GM23248 (cell line): ENCODE results near the gene CSF1R. TPM values are rescaled to one million over a fixed set of nuclear protein-coding genes. Genes with fewer than 3 reads are reported as not detected.
A peak's percentile ranks its signal among the peaks of the same experiment; 100 is the strongest.

Experiments used
- DNase-seq: peaks from one replicate; pipeline ENCODE4 v3.0.0-alpha.2; 2015
- H2AFZ ChIP-seq: fragments of 200-600 bp; sonication (generic); 2 replicates; pipeline ENCODE4 v1.6.1; 2016; ENCODE audit warnings: antibody characterized with exemption
- H3F3A ChIP-seq: fragments of 200-600 bp; sonication (generic); 2 replicates; pipeline ENCODE4 v1.6.1; 2016; ENCODE audit warnings: mild to moderate bottlenecking, antibody characterized with exemption, mixed run types; ENCODE audit not compliant: insufficient read depth
- H3K27ac ChIP-seq: fragments of 200-600 bp; sonication (generic); 2 replicates; pipeline ENCODE4 v1.5.1; 2016; ENCODE audit warnings: mild to moderate bottlenecking
- H3K27me3 ChIP-seq: fragments of 200-600 bp; sonication (generic); replicated peaks from 2 replicates; pipeline ENCODE4 v1.6.1; 2016; ENCODE audit warnings: mild to moderate bottlenecking; ENCODE audit not compliant: insufficient read depth
- H3K36me3 ChIP-seq: fragments of 200-600 bp; sonication (generic); 2 replicates; pipeline ENCODE4 v1.6.1; 2016; ENCODE audit warnings: low read depth, mild to moderate bottlenecking
- H3K4me1 ChIP-seq: fragments of 200-600 bp; sonication (generic); 2 replicates; pipeline ENCODE4 v1.6.1; 2016; ENCODE audit warnings: mild to moderate bottlenecking; ENCODE audit not compliant: insufficient read depth
- H3K4me2 ChIP-seq: fragments of 200-600 bp; sonication (generic); one replicate; pipeline ENCODE4 v1.6.1; 2016; ENCODE audit warnings: mild to moderate bottlenecking; ENCODE audit not compliant: unreplicated experiment
- H3K4me3 ChIP-seq: fragments of 200-600 bp; sonication (generic); 2 replicates; pipeline ENCODE4 v1.5.1; 2016; ENCODE audit warnings: mild to moderate bottlenecking
- H3K79me2 ChIP-seq: fragments of 200-600 bp; sonication (generic); 2 replicates; pipeline ENCODE4 v1.6.1; 2016; ENCODE audit warnings: mild to moderate bottlenecking; ENCODE audit not compliant: insufficient read depth
- H3K9ac ChIP-seq: fragments of 200-600 bp; sonication (generic); 2 replicates; pipeline ENCODE4 v1.6.1; 2016; ENCODE audit warnings: mild to moderate bottlenecking
- H3K9me2 ChIP-seq: fragments of 200-600 bp; sonication (generic); 2 replicates; pipeline ENCODE4 v1.6.1; 2016; ENCODE audit warnings: mixed run types, mild to moderate bottlenecking, moderate library complexity; ENCODE audit not compliant: insufficient read depth
- H3K9me3 ChIP-seq: fragments of 200-600 bp; sonication (generic); one replicate; pipeline ENCODE4 v1.6.1; 2017; ENCODE audit warnings: low read depth
- H4K20me1 ChIP-seq: fragments of 200-600 bp; sonication (generic); 2 replicates; pipeline ENCODE4 v1.6.0; 2016; ENCODE audit not compliant: insufficient read depth
- EZH2 ChIP-seq: fragments of 200-600 bp; sonication (generic); IDR thresholded peaks from 2 replicates; pipeline ENCODE4 v1.6.1; 2018; ENCODE audit warnings: antibody characterized with exemption, mild to moderate bottlenecking; ENCODE audit not compliant: insufficient read depth, poor library complexity, severe bottlenecking
- EZH2phosphoT487 ChIP-seq: fragments of 200-600 bp; sonication (generic); IDR thresholded peaks from 2 replicates; pipeline ENCODE4 v1.6.1; 2018; ENCODE audit warnings: antibody characterized with exemption, moderate library complexity, mild to moderate bottlenecking, low read depth; ENCODE audit not compliant: insufficient read depth
- WGBS, 2 experiments: methylation state at CpG; one replicate each; pipeline ENCODE4 v1.1.6; 2015 to 2017; ENCODE audit warnings: low lambda C conversion rate in 2 of 2, low coverage in 1 of 2; ENCODE audit errors: missing lambda C conversion rate in 2 of 2; 5-methylcytosine and 5-hydroxymethylcytosine counted together
- in situ Hi-C: fragments of 300-500 bp; cut with MboI; formaldehyde crosslinking; loops from 2 replicates; pipeline ENCODE4 v1.15.0; 2020
- polyA plus RNA-seq: library from polyadenylated mRNA; unstranded; fragments of >200 nt; fragmentation: Nextera tagmentation; extraction: Ambion mirVana; gene quantifications from 2 replicates; pipeline ENCODE4 v1.2.1, GENCODE V29; 2016
- total RNA-seq: library from RNA; depleted of rRNA; stranded (reverse); fragments of >200 nt; shearing (Covaris generic); gene quantifications from 2 replicates; pipeline ENCODE4 v1.2.3, GENCODE V29; 2014

The CSF1R gene
- total and polyA plus RNA-seq, 2 experiments from 2014 or later: 0.56 TPM; not detected in 1

DNA sequence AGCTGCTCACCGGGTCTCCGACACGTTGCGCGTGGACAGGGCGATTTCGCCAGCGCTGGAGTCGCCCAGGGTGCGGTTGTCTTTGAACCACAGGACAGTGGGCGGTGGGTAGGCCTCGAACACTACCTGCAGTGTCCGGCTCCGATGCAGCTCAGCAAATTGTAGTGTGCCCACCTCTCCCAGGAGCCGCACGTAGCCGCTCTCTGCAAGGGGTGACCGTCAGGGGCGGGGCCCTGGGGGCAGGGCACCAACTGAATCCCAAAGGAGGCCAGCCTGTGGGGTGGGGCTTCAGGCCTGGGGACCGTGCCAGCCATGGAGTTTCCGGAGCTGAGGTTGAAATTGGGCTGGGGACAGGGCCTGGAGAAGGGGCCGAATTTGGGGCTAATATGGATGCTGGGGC, 46.4 kb upstream of the CSF1R start:
- TF ChIP-seq EZH2phosphoT487: no peak
- TF ChIP-seq EZH2: no peak
- peaks cover 35% of the 10 kb centered on the region for H3K4me1 ChIP-seq
- peak overlapping the region; percentile 29; the same call in 1 of the 2 replicates for H3K9ac ChIP-seq
- 80 to 82% methylated on average over 22 of the region's 22 CpGs for WGBS, 2 experiments
- no peaks in the 10 kb centered on the region for H3K9me2 ChIP-seq
- peaks cover 47% of the 10 kb centered on the region for H3K36me3 ChIP-seq
- peak overlapping the region; percentile 35 for H3K4me2 ChIP-seq
- H3K79me2 ChIP-seq: peaks cover 36% of the 10 kb centered on the region
- no peaks in the 10 kb centered on the region for H4K20me1 ChIP-seq
- H3K27ac ChIP-seq: peak overlapping the region; percentile 47
- H3K27me3 ChIP-seq: no peaks in the 10 kb centered on the region
- H3F3A ChIP-seq: peaks cover 34% of the 10 kb centered on the region; the same call in 1 of the 2 replicates
- H2AFZ ChIP-seq: no peak overlapping the region
- DNase-seq: no peak
- no peaks in the 10 kb centered on the region for H3K9me3 ChIP-seq
- H3K4me3 ChIP-seq: no peak overlapping the region
- in situ Hi-C loops: no loop called here

DNA sequence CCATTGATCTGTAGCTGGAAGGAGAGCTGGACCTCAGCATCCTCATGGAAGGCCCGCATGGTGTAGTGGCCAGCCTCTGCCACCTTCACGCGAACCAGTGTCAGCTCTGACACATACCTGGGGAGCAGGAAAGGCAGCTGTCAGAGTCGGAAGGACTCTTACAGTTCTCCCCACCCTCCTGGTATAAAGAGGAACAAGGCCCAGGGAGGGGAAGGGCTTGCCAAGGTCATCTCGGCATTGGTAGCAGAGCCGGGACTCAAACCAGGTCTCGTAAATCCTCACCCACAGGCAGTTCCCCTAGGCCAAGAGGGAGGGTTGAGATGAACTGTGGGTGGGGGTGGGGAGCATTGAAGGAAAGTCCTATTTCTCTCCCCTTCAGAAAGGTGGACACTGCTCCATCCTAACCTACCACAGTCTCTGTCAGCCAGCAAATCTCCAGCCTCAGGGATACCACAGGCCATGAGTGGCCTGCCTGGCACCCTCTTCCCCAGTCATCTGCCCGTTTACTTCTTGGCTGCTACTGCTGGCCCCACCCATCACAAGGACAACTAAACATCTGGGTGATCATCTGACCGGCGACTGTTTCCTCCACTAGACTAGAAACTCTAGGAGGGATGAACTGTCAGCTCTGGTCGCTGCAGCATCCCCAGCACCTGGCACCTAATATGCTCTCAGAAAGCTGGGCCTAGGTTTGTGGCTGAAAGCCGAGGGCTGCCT, 45.8 kb upstream of the CSF1R start:
- DNase-seq: peak; percentile 82
- WGBS, 2 experiments: 40 to 42% methylated on average over 10 to 12 of the region's 12 CpGs
- H3K4me3 ChIP-seq: no peak overlapping the region
- TF ChIP-seq EZH2phosphoT487: no peak
- no peak for TF ChIP-seq EZH2
- H3F3A ChIP-seq: peaks cover 34% of the 10 kb centered on the region
- H3K36me3 ChIP-seq: peaks cover 52% of the 10 kb centered on the region
- no peaks in the 10 kb centered on the region for H3K9me2 ChIP-seq
- peaks cover 29% of the 10 kb centered on the region for H3K4me1 ChIP-seq
- H3K27ac ChIP-seq: peak overlapping the region; percentile 47
- H3K4me2 ChIP-seq: peak overlapping the region; percentile 35
- peak overlapping the region; percentile 29; the same call in 1 of the 2 replicates for H3K9ac ChIP-seq
- in situ Hi-C loops: no loop called here
- no peaks in the 10 kb centered on the region for H4K20me1 ChIP-seq
- peaks cover 30% of the 10 kb centered on the region for H3K79me2 ChIP-seq
- no peak overlapping the region for H2AFZ ChIP-seq
- H3K9me3 ChIP-seq: no peaks in the 10 kb centered on the region
- no peaks in the 10 kb centered on the region for H3K27me3 ChIP-seq

DNA sequence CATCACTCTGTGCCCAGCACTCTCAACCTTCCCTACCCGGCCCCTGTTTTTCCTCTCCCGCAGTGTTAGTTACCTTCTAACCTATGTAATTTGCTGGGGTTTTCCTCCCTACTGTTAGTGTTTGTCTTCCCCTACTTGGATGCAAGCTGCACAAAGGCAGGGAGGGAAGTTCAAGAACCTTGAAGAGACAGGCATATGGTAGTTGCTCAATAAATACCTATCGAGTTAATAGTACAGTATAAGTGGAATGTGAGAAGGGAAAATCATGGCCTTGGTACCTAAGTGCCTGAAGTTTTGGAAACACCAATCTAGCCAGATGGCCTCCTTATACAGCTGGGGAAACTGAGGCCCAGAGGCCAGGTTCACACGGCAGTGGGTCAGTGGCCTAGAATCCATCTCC, 45.1 kb upstream of the CSF1R start:
- Histone ChIP-seq H3K79me2 (peaks cover 25% of the 10 kb centered on the region), H3K4me1 (peaks cover 24% of the 10 kb centered on the region), H3K9me2 (no peaks in the 10 kb centered on the region), H3K27ac (peak overlapping the region; percentile 47), H3K27me3 (no peaks in the 10 kb centered on the region), H4K20me1 (no peaks in the 10 kb centered on the region), H3K4me3 (no peak overlapping the region), H2AFZ (no peak overlapping the region), H3K9ac (0 out of 2 replicates have a peak overlapping the region, but pooled peaks have one; percentile 24), H3K36me3 (peaks cover 53% of the 10 kb centered on the region), H3K9me3 (no peaks in the 10 kb centered on the region), H3F3A (peaks cover 34% of the 10 kb centered on the region), H3K4me2 (peak overlapping the region; percentile 28)
- DNase-seq: peak; percentile 58
- in situ Hi-C loops: no loop called here
- TF ChIP-seq EZH2 (no peak), EZH2phosphoT487 (no peak)
- 76 to 79% methylated on average over 4 of the region's 4 CpGs for WGBS, 2 experiments

DNA sequence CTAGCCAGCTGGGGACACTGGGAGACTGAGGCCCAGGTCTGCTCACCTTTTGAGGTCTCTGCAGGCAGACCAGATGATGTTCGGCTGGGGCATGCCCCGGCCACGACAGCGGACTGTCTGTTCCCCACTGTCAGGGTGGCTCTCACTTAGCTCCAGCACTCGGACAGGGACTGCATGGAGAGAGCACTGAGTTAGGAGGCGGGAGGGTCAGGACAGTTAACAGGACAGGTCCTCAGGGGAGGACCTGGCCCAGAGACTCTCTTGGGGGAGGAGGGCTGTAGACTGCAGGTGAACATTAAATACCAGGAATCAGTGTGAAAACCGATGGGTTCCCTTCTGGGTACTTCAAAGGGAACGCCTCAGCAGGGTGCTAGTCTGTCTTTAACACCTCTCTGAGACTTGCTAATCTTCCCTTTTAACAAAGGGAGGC, 44.2 kb upstream of the CSF1R start:
- Histone ChIP-seq H3K9ac (no peak overlapping the region), H3K4me2 (no peak overlapping the region), H3K27me3 (no peaks in the 10 kb centered on the region), H3K4me1 (peaks cover 24% of the 10 kb centered on the region), H3K9me2 (no peaks in the 10 kb centered on the region), H3K4me3 (no peak overlapping the region), H3K79me2 (peaks cover 25% of the 10 kb centered on the region), H3K9me3 (no peaks in the 10 kb centered on the region), H3K27ac (no peak overlapping the region), H4K20me1 (no peaks in the 10 kb centered on the region), H3F3A (peaks cover 34% of the 10 kb centered on the region), H2AFZ (no peak overlapping the region), H3K36me3 (peaks cover 57% of the 10 kb centered on the region)
- no peak for DNase-seq
- WGBS, 2 experiments: 68 to 72% methylated on average over 8 of the region's 8 CpGs
- TF ChIP-seq EZH2: no peak
- no peak for TF ChIP-seq EZH2phosphoT487
- in situ Hi-C loops: no loop called here
